Heart left ventricle (tissue), 13 donors: ENCODE measurements around the gene PIK3CA.

ENCODE experiments used
- CTCF ChIP-seq, 12 donors: fragments of 200-600 bp; sonication (generic) in 4 of 12; IDR thresholded peaks; one replicate each; pipeline versions ENCODE4 v1.5.0 to v1.8.0; 2018 to 2022; ENCODE audit warnings: antibody characterized with exemption in 12 of 12, mild to moderate bottlenecking in 5 of 12
- POLR2A ChIP-seq, 2 donors: fragments of 450-650 bp; IDR thresholded peaks; one replicate each; pipeline ENCODE4 v1.6.1; 2017; ENCODE audit warnings: antibody characterized with exemption in 2 of 2, mild to moderate bottlenecking in 2 of 2, moderate library complexity in 2 of 2
- donor health status: ischemic (EF 13 %, LVEDD 7.1; RV severe dilation, severe dysfunction).
- donor health status: DM: no; HTN: yes; CAD: no.
- donor health status: DM: no; HTN: no; CAD: no.
- donor health status: ischemic (EF 25% LVEDD 6.9; RV normal size, moderate dysfunction).
- donor health status: ischemic (EF 25% LVEDD 5.7; RV mildly dilated, moderate dysfunction).
- donor health status: ischemic (EF 35%, LVEDD 5.7; RV mildly dilated, moderate dysfunction).
- donor health status: nonischemic (EF 11% LVEDD 7.7; RV severe dilation, severe dysfunction).
- donor health status: DM: yes; HTN: yes; CAD: no.
- donor health status: PGD.
- donor health status: ischemic (EF 29% LVEDD 5.4; RV normal size, mild dysfunction).
- donor health status: nonischemic (EF 23%, LVEDD 6.1; RV moderate dilation, normal function).

DNA sequence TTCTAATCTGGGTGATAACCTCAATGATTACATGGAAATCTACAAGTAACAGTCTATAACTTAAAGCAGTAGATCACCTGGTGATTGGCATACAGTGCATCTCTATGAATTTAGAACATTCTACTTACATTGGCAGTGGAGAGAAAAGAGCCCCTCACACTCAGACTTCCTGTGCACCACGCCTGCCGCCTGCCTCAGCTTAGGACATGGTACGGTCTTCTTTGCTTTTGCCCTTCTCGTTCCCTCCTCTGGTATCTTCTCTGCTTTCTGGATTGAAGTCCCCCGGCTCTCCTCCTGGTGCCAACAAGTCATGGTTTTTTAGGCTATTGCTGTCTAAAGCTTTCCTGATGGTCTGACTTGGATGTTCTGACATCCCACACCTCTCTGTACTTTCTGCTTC is 110.7 kb downstream of the PIK3CA start:
- TF ChIP-seq CTCF (IDR thresholded peaks at IDR 0.05) (no peak), POLR2A (IDR thresholded peaks at IDR 0.05) (no peak)
